SK-N-SH (cell line): Measurements from ENCODE around the gene LRIT2.

ENCODE experiments used
- CTCF ChIP-seq: fragments of 200-600 bp; sonication (generic); IDR thresholded peaks from 2 replicates; pipeline ENCODE4 v1.6.1; 2017; ENCODE audit warnings: antibody characterized with exemption, mild to moderate bottlenecking, moderate library complexity
- EP300 ChIP-seq, 2 experiments: IDR thresholded peaks; 2 replicates each; pipeline versions ENCODE4 v1.4.0 to v1.6.1; 2012; ENCODE audit warnings: borderline replicate concordance in 1 of 2, low read depth in 1 of 2, low read length in 1 of 2
- FOXJ3 ChIP-seq: sonication (generic); formaldehyde crosslinking; IDR thresholded peaks from 2 replicates; pipeline ENCODE4 v1.5.1; 2020; ENCODE audit warnings: mild to moderate bottlenecking, missing genetic modification reagents
- FOXM1 ChIP-seq: IDR thresholded peaks from 2 replicates; pipeline ENCODE4 v1.4.0; 2012; ENCODE audit warnings: low read depth, mild to moderate bottlenecking
- MAX ChIP-seq: IDR thresholded peaks from 2 replicates; pipeline ENCODE4 v1.4.0; 2012; ENCODE audit warnings: low read depth
- MXI1 ChIP-seq: IDR thresholded peaks from 2 replicates; pipeline ENCODE4 v1.6.1; 2012; ENCODE audit warnings: mild to moderate bottlenecking, low read depth, low read length, improper control_type of control experiment
- NRF1 ChIP-seq: IDR thresholded peaks from 2 replicates; pipeline ENCODE4 v1.6.1; 2012; ENCODE audit warnings: low read depth, mild to moderate bottlenecking, low read length
- POLR2AphosphoS5 ChIP-seq: IDR thresholded peaks from 2 replicates; pipeline ENCODE4 v1.6.1; 2012; ENCODE audit warnings: low read depth, low read length
- RAD21 ChIP-seq: IDR thresholded peaks from 2 replicates; pipeline ENCODE4 v1.6.1; 2012; ENCODE audit warnings: mild to moderate bottlenecking, low read length
- REST ChIP-seq: IDR thresholded peaks from 2 replicates; pipeline ENCODE4 v1.6.1; 2012; ENCODE audit warnings: mild to moderate bottlenecking, low read depth, low read length, moderate library complexity
- RFX5 ChIP-seq: IDR thresholded peaks from 2 replicates; pipeline ENCODE4 v1.6.1; 2012; ENCODE audit warnings: mild to moderate bottlenecking, improper control_type of control experiment, low read length
- TAF1 ChIP-seq: IDR thresholded peaks from 2 replicates; pipeline ENCODE4 v1.6.1; 2012; ENCODE audit warnings: low read depth, mild to moderate bottlenecking, low read length, moderate library complexity, borderline replicate concordance
- TCF12 ChIP-seq: IDR thresholded peaks from 2 replicates; pipeline ENCODE4 v1.4.0; 2012
- TEAD4 ChIP-seq: IDR thresholded peaks from 2 replicates; pipeline ENCODE4 v1.4.0; 2012; ENCODE audit warnings: mild to moderate bottlenecking, borderline replicate concordance; ENCODE audit not compliant: insufficient read depth

- no peak for TF ChIP-seq TEAD4
- TF ChIP-seq CTCF = no peak
- no peak for TF ChIP-seq POLR2AphosphoS5
- TF ChIP-seq RAD21 = no peak
- TF ChIP-seq TAF1 = no peak
- TF ChIP-seq MXI1 = no peak
- no peak for TF ChIP-seq REST
- TF ChIP-seq FOXJ3 (CRISPR knock-in tag) = no peak
- TF ChIP-seq NRF1 = no peak
- no peak for TF ChIP-seq TCF12
- no peak for TF ChIP-seq MAX
- no peak for TF ChIP-seq FOXM1
- no peak for TF ChIP-seq EP300 (IDR thresholded peaks at IDR 0.05; ENCODE audit: borderline replicate concordance in 1 of 2, low read depth in 1 of 2, low read length in 1 of 2)
- TF ChIP-seq RFX5 = no peak
These were observed 49.9 kb downstream of the LRIT2 start for GRCh38 chr10:84175436-84175835.
